Measurements from ENCODE around the gene COL23A1. TPM values are rescaled to one million over a fixed set of nuclear protein-coding genes. Genes with fewer than 3 reads are reported as not detected.

The COL23A1 gene
- total RNA-seq, 1 experiment from 2014 or later, result 0.18 TPM

DNA sequence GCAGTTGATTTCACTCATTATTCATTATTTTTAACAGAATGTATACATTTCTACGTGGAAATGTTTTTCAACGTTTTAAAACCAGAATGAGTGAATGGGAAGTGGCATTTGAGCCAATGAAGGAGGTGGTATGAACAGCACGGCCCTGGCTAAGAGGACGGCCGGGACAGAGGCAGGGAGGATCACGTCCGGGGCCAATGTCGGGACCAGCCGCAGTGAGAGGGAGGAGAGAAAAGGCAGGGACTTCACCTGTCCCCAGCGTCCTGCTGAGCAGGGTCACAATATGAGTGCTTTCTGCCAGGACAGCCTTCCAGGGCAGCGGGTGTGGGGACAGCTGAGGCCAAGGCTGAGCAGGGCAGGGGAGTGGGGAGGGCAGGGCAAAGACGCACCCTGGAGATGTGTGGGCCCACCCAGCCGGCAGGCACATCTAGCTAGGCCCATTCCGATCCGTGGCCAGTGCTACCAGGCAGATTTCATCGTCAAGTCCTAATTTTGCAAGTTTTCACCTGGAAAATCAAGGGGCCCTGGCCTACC is 209.6 kb downstream of the COL23A1 start:
- Mint-ChIP-seq H3K9me3 (ENCODE audit: unreplicated experiment) (no peaks in the 10 kb centered on the region), H3K27me3 (ENCODE audit: insufficient read depth, unreplicated experiment) (peaks cover 4% of the 10 kb centered on the region), H3K27ac (ENCODE audit: unreplicated experiment) (no peak overlapping the region), H3K4me3 (ENCODE audit: unreplicated experiment) (no peak overlapping the region), H3K36me3 (ENCODE audit: insufficient read depth, unreplicated experiment) (no peaks in the 10 kb centered on the region), H3K4me1 (ENCODE audit: low read depth, unreplicated experiment) (no peaks in the 10 kb centered on the region)
- Histone ChIP-seq H3K9me3 (no peaks in the 10 kb centered on the region), H3K4me3 (ENCODE audit: low read depth, low read length) (no peak overlapping the region), H3K36me3 (ENCODE audit: control insufficient read depth, insufficient read depth, low read length) (no peaks in the 10 kb centered on the region), H3K27me3 (replicated peaks; ENCODE audit: control insufficient read depth, insufficient read depth, low read length) (no peaks in the 10 kb centered on the region), H3K4me1 (no peaks in the 10 kb centered on the region)
- BruUV-seq (replicated peaks), result no TSS peak
- TF ChIP-seq, protein P1, sequence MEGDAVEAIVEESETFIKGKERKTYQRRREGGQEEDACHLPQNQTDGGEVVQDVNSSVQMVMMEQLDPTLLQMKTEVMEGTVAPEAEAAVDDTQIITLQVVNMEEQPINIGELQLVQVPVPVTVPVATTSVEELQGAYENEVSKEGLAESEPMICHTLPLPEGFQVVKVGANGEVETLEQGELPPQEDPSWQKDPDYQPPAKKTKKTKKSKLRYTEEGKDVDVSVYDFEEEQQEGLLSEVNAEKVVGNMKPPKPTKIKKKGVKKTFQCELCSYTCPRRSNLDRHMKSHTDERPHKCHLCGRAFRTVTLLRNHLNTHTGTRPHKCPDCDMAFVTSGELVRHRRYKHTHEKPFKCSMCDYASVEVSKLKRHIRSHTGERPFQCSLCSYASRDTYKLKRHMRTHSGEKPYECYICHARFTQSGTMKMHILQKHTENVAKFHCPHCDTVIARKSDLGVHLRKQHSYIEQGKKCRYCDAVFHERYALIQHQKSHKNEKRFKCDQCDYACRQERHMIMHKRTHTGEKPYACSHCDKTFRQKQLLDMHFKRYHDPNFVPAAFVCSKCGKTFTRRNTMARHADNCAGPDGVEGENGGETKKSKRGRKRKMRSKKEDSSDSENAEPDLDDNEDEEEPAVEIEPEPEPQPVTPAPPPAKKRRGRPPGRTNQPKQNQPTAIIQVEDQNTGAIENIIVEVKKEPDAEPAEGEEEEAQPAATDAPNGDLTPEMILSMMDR (IDR thresholded peaks at IDR 0.05; ENCODE audit: insufficient read depth in 1 of 2, low read depth in 1 of 2, low read length in 1 of 2, severe bottlenecking in 1 of 2, unreplicated experiment in 1 of 2), result no peak
- ChIA-PET CTCF (no interaction called here), POLR2A (no interaction called here)
- intact Hi-C loops (cut with micrococcal nuclease; ENCODE audit: unreplicated experiment), result no loop called here
- DNase-seq, result no peak

DNA sequence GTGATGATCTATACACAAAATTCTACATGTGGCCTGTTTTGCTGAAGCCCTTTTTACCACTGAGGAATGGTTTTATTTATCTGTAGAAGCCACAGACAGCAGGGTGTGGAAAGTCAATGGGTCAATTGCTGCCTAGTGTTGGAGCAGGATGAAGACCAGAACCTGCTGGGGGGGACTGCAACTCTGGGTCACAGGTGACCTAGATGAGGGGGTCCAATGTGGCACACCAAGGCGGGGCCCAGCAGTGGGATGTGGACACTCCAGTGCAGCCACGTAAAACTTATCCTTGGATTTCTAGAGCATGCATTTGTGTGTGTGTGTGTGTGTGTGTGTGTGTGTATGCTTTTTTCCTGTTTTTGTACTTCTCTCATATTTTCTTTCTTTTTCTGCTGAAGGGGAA is 210.1 kb downstream of the COL23A1 start:
- ChIA-PET POLR2A (no interaction called here), CTCF (no interaction called here)
- intact Hi-C loops (cut with micrococcal nuclease; ENCODE audit: unreplicated experiment), result no loop called here
- no peak overlapping the region for H3K4me3 Mint-ChIP-seq (ENCODE audit: unreplicated experiment)
- TF ChIP-seq, protein P1 (IDR thresholded peaks at IDR 0.05; ENCODE audit: insufficient read depth in 1 of 2, low read depth in 1 of 2, low read length in 1 of 2, severe bottlenecking in 1 of 2, unreplicated experiment in 1 of 2), result no peak
- DNase-seq, result no peak
- Histone ChIP-seq H3K36me3 (ENCODE audit: control insufficient read depth, insufficient read depth, low read length) (no peaks in the 10 kb centered on the region), H3K27me3 (replicated peaks; ENCODE audit: control insufficient read depth, insufficient read depth, low read length) (no peaks in the 10 kb centered on the region), H3K4me1 (no peaks in the 10 kb centered on the region), H3K4me3 (ENCODE audit: low read depth, low read length) (no peak overlapping the region), H3K9me3 (no peaks in the 10 kb centered on the region)
- H3K9me3 Mint-ChIP-seq (ENCODE audit: unreplicated experiment), result no peaks in the 10 kb centered on the region
- H3K36me3 Mint-ChIP-seq (ENCODE audit: insufficient read depth, unreplicated experiment), result no peaks in the 10 kb centered on the region
- no TSS peak for BruUV-seq (replicated peaks)
- no peaks in the 10 kb centered on the region for H3K4me1 Mint-ChIP-seq (ENCODE audit: low read depth, unreplicated experiment)
- H3K27ac Mint-ChIP-seq (ENCODE audit: unreplicated experiment), result no peak overlapping the region
- H3K27me3 Mint-ChIP-seq (ENCODE audit: insufficient read depth, unreplicated experiment), result peaks cover 4% of the 10 kb centered on the region

DNA sequence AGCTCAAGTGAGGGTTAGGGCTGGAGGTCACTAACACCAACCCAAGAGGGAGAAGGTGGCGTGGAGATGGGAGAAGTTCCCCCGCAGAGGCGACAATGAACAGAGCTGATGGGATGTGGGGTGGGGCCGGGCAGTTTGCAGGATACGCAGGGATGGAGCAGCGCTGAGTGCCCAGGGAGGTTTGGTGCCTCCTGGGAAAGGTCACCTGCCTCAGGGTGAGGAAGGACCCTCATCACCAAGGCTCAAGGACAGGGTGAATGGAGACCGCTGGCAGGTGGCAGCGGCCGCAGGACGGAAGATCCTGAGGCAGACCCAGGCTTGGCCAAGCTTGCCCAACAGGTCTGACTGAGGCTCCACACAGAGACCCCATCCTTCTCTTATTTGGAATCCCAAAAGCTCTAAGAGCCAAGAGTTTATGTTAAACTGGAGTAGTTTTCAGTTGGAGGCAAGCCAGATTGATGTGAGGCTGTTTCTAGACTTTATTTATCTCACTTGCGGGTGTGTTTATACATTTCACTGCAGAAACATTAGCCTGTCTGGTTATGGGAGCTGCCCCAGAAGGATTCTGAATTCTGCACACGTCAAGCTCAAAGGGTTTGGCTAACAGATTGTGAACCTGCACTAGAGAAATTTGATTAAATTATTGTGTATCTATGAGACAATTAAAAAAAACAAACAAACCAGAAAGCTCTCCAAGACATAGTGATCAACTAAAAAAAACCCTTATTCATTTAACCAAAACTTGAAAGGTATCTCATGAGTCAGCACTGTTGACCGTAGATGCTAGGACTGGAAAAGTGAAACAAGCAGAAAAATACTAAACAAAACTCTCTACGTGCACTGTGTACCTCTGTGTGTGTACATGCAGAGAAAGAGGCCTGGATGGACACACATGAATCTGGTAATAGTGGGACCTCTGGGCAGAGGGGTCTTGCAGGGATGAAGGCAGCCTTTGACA is 211.4 kb downstream of the COL23A1 start:
- no peak overlapping the region for H3K27ac Mint-ChIP-seq (ENCODE audit: unreplicated experiment)
- no peaks in the 10 kb centered on the region for H3K36me3 ChIP-seq (ENCODE audit: control insufficient read depth, insufficient read depth, low read length)
- no TSS peak for BruUV-seq (replicated peaks)
- H3K27me3 ChIP-seq (replicated peaks; ENCODE audit: control insufficient read depth, insufficient read depth, low read length), result no peaks in the 10 kb centered on the region
- ChIA-PET CTCF (no interaction called here), POLR2A (no interaction called here)
- no peaks in the 10 kb centered on the region for H3K4me1 ChIP-seq
- H3K27me3 Mint-ChIP-seq (ENCODE audit: insufficient read depth, unreplicated experiment), result peaks cover 7% of the 10 kb centered on the region
- intact Hi-C loops (cut with micrococcal nuclease; ENCODE audit: unreplicated experiment), result no loop called here
- no peaks in the 10 kb centered on the region for H3K4me1 Mint-ChIP-seq (ENCODE audit: low read depth, unreplicated experiment)
- no peaks in the 10 kb centered on the region for H3K9me3 ChIP-seq
- no peak for DNase-seq
- TF ChIP-seq, protein P1 (IDR thresholded peaks at IDR 0.05; ENCODE audit: insufficient read depth in 1 of 2, low read depth in 1 of 2, low read length in 1 of 2, severe bottlenecking in 1 of 2, unreplicated experiment in 1 of 2), result no peak
- H3K36me3 Mint-ChIP-seq (ENCODE audit: insufficient read depth, unreplicated experiment), result no peaks in the 10 kb centered on the region
- no peaks in the 10 kb centered on the region for H3K9me3 Mint-ChIP-seq (ENCODE audit: unreplicated experiment)
- no peak overlapping the region for H3K4me3 ChIP-seq (ENCODE audit: low read depth, low read length)
- H3K4me3 Mint-ChIP-seq (ENCODE audit: unreplicated experiment), result no peak overlapping the region

All from Caco-2 (cell line).